Calu3 (cell line): Measurements from ENCODE around the gene CDH4. TPM values are rescaled to one million over a fixed set of nuclear protein-coding genes. Genes with fewer than 3 reads are reported as not detected.

ENCODE experiments used
- BruUV-seq: library from RNA; stranded (reverse); fragments of 400-500 nt; replicated peaks from 2 replicates; lab custom pipeline; 2021; lab: Mats Ljungman, UMichigan
- CTCF ChIA-PET: fragments of 300-600 bp; sonication (Branson Sonifier 250); formaldehyde crosslinking; loops from one replicate; lab custom pipeline; 2022; ENCODE audit warnings: antibody characterized with exemption; lab: Charles Lee
- DNase-seq: peaks from one replicate; pipeline ENCODE4 v3.0.0; 2022
- H3K27ac Mint-ChIP-seq: one replicate; pipeline ENCODE4 v1.8.0; 2022; ENCODE audit warnings: mixed read lengths; ENCODE audit not compliant: unreplicated experiment
- H3K27me3 Mint-ChIP-seq: one replicate; pipeline ENCODE4 v1.8.0; 2022; ENCODE audit warnings: mixed read lengths; ENCODE audit not compliant: unreplicated experiment
- H3K36me3 Mint-ChIP-seq: one replicate; pipeline ENCODE4 v1.8.0; 2022; ENCODE audit warnings: mild to moderate bottlenecking, moderate library complexity, mixed read lengths; ENCODE audit not compliant: insufficient read depth, unreplicated experiment
- H3K4me1 Mint-ChIP-seq: one replicate; pipeline ENCODE4 v1.8.0; 2022; ENCODE audit warnings: mild to moderate bottlenecking, low read depth, mixed read lengths; ENCODE audit not compliant: unreplicated experiment
- H3K4me3 Mint-ChIP-seq: one replicate; pipeline ENCODE4 v1.8.0; 2022; ENCODE audit warnings: mild to moderate bottlenecking, low read depth, moderate library complexity, mixed read lengths; ENCODE audit not compliant: unreplicated experiment
- H3K9me3 Mint-ChIP-seq: one replicate; pipeline ENCODE4 v1.8.0; 2022; ENCODE audit warnings: low read depth, mixed read lengths; ENCODE audit not compliant: unreplicated experiment
- intact Hi-C: fragments of 100-400 bp; cut with micrococcal nuclease; formaldehyde crosslinking; loops from one replicate; pipeline ENCODE4 v1.10.0; 2022; ENCODE audit not compliant: unreplicated experiment
- total RNA-seq: library from RNA; stranded (reverse); gene quantifications from 2 replicates; pipeline ENCODE4 v1.2.3, GENCODE V29; 2022
- TF ChIP-seq, protein P1 (sequence below): fragments of 200-600 bp; IDR thresholded peaks from one replicate; pipeline ENCODE4 v1.8.0; 2022; ENCODE audit warnings: antibody characterized with exemption; ENCODE audit not compliant: unreplicated experiment

Gene CDH4
- total RNA-seq, 1 experiment from 2014 or later: not detected

DNA sequence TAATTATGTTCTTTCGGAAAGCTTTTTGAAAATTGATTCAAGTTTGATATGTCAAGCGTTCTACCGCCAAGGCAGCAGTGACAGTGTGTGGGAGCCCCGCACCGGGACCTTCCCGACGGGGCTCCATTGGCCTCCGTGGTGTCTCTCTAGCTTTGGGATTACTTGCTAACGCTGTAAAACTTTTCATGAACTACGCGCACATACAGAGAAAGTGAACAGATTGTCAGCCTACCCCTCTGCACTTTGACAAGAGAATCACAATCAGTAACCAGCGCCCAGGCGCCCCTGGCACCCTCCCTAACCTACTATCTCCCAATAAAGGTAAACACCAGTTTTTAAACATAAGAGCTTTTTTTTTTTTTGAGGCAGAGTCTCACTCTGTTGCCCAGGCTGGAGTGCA is 274.8 kb downstream of the CDH4 start:
- intact Hi-C loops: no loop called here
- no TSS peak for BruUV-seq
- CTCF ChIA-PET: no interaction called here

DNA sequence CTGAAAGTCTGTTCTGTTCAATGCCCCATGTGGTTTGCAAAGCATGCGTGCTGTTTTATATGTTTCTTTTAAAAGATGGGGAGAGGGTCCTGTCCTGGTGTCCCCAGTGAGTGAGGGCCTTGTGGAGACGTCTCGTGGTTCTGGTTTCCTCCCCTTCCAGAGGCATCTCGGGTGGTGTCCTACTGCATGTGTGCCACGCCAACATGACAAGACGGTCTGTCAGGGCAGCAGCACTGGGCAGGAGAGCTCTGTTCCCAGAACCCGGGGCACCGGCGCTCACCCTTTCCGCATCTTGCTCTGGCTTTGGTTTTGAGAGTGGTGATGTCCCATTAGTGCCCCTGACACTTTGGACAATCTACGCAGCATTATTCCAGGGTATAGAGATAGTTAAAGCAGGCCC is 275.6 kb downstream of the CDH4 start:
- no peak overlapping the region for H3K4me3 Mint-ChIP-seq
- no peaks in the 10 kb centered on the region for H3K4me1 Mint-ChIP-seq

More for the DNA sequence above, 274.8 kb downstream of the CDH4 start:
- peaks cover 7% of the 10 kb centered on the region for H3K9me3 Mint-ChIP-seq
- peaks cover under 1% of the 10 kb centered on the region for H3K27me3 Mint-ChIP-seq
- H3K4me1 Mint-ChIP-seq: no peaks in the 10 kb centered on the region
- H3K36me3 Mint-ChIP-seq: peaks cover 5% of the 10 kb centered on the region
- DNase-seq: no peak
- H3K4me3 Mint-ChIP-seq: no peak overlapping the region
- TF ChIP-seq, protein P1, sequence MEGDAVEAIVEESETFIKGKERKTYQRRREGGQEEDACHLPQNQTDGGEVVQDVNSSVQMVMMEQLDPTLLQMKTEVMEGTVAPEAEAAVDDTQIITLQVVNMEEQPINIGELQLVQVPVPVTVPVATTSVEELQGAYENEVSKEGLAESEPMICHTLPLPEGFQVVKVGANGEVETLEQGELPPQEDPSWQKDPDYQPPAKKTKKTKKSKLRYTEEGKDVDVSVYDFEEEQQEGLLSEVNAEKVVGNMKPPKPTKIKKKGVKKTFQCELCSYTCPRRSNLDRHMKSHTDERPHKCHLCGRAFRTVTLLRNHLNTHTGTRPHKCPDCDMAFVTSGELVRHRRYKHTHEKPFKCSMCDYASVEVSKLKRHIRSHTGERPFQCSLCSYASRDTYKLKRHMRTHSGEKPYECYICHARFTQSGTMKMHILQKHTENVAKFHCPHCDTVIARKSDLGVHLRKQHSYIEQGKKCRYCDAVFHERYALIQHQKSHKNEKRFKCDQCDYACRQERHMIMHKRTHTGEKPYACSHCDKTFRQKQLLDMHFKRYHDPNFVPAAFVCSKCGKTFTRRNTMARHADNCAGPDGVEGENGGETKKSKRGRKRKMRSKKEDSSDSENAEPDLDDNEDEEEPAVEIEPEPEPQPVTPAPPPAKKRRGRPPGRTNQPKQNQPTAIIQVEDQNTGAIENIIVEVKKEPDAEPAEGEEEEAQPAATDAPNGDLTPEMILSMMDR: no peak
- H3K27ac Mint-ChIP-seq: no peak overlapping the region

DNA sequence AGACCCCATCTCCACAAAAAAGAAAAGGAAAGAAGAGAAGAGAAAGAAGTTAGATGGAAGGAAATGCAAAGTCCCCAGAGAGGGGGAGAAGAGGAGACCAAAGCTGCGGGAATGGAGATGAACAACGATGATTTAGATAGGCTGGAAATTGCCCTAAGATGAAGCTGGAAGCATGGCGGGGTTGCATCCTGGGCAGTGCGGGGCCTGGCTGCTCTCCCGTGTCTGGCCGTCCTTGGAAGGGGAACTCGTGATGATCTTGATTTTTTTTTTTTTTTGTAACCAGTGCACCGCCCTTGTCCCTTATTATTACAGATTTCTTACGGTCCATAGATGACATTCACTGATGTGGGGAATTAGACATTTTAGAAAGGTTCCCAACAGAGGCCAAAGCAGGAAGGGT is 276.5 kb downstream of the CDH4 start:
- Mint-ChIP-seq H3K27me3 (peaks cover 12% of the 10 kb centered on the region), H3K4me1 (no peaks in the 10 kb centered on the region), H3K36me3 (peaks cover 5% of the 10 kb centered on the region), H3K9me3 (peaks cover 3% of the 10 kb centered on the region), H3K4me3 (no peak overlapping the region), H3K27ac (no peak overlapping the region)
- TF ChIP-seq, protein P1: no peak
- no peak for DNase-seq
- intact Hi-C loops: no loop called here
- CTCF ChIA-PET: no interaction called here
- BruUV-seq: no TSS peak

More for the DNA sequence above, 275.6 kb downstream of the CDH4 start:
- no peak overlapping the region for H3K27ac Mint-ChIP-seq
- intact Hi-C loops: no loop called here
- H3K27me3 Mint-ChIP-seq: peaks cover 8% of the 10 kb centered on the region
- peaks cover 7% of the 10 kb centered on the region for H3K9me3 Mint-ChIP-seq
- TF ChIP-seq, protein P1: no peak
- peaks cover 5% of the 10 kb centered on the region for H3K36me3 Mint-ChIP-seq
- CTCF ChIA-PET: no interaction called here
- no TSS peak for BruUV-seq
- DNase-seq: no peak

DNA sequence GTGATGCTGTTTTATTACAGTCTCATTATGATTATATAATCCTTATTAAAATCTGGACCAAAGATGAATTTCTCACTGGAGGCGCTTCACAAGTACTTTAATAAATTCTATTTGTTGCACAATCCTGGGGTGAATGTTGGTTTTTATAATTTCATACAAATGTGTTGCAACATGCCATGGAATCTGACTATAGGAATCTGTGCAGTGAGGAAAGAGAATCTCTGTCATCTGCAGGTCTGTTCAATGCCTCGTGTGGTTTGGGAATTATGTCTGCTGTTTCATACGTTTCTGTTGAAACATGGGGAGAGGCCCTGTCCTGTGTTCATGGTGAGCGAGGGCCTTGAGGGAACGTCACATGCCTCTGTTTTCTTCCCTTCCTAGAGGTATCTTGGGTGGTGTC is 277.3 kb downstream of the CDH4 start:
- BruUV-seq: no TSS peak
- H3K4me1 Mint-ChIP-seq: no peaks in the 10 kb centered on the region
- H3K36me3 Mint-ChIP-seq: peaks cover 5% of the 10 kb centered on the region
- no peak overlapping the region for H3K27ac Mint-ChIP-seq
- H3K4me3 Mint-ChIP-seq: no peak overlapping the region
- H3K27me3 Mint-ChIP-seq: peaks cover 12% of the 10 kb centered on the region
- TF ChIP-seq, protein P1: no peak
- H3K9me3 Mint-ChIP-seq: peaks cover 3% of the 10 kb centered on the region
- intact Hi-C loops: no loop called here
- CTCF ChIA-PET: no interaction called here
- no peak for DNase-seq
